Measurements from ENCODE around the gene DCAF5.
"Not testable (repeated sequence)": the region's sequence is repeated elsewhere in the genome, so short reads cannot be mapped to it uniquely, and the experiment has no call there.

The DCAF5 gene

GRCh38 chr14:69038455-69039287 is 114.2 kb downstream of the DCAF5 start:
- no peak for DNase-seq

GRCh38 chr14:69037790-69038454 is 115.0 kb downstream of the DCAF5 start:
- DNase-seq: no peak

DNA sequence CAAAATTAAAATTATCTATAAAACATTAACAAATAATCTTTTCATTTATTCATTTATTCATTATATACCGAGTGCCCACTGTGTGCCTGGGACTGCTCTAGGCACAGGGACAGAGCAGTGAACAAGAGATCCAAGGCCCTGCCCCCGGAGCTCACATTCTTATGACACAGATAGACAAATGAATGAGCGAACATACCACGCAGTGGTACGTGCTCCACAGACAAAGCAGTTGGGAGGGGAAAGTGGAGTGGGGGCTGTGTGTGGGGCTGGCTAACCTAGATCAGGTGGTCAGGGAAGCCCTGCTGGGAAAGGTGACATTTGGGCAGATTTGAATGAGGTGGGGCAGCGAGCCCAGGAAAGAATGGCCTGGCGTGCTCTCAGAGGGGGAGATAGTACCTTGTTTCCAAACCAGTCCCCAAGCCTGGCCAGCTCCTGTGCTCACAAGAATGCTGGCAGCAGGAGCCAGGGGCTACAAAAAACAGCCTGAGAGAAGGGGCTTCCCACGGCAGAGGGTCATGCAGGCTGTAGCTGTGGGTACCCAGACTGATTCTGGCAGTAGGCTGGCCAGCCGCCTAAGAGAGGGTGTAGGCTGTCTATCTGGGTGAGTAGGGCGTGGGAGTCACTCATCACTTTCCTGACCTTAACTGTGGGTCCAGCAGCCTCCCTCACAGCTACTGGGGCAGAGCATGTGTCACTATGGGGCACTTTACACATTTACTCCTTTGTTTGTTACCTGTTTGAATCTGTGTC is 116.0 kb downstream of the DCAF5 start:
- DNase-seq: no peak

- no peak for DNase-seq
These were observed 118.2 kb downstream of the DCAF5 start for GRCh38 chr14:69034612-69035262.

DNA sequence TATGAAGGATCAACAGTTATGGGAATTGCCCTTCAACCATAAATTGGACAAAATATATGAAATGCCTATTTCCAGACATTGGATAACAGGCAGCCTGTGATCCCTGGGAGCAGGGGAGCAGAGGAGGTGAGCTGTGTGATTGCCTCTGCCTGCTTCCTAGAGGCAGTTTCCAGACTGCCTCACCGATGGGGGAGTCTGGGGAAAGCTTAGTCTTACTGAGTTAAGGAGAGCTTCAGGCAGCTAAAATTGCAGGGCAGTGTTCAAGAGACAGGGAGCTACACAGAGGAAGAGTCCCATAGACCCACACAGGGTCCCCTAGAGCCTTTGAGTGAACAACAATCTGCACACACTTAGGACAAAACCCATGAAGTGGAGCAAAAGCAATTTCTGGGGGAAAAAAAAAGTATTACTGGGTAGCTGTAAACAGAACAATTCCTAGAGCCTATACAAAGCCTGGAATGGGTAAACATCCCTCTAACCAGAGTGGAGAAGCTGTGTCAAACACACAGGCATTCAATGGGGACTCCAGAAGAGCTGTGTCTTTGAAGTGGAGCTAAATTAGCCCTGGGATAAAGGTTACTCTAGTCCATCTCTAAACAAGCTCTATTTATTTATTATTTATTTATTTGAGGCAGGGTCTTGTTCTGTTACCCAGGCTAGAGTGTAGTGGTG is 125.5 kb downstream of the DCAF5 start:
- no peak for DNase-seq

DNA sequence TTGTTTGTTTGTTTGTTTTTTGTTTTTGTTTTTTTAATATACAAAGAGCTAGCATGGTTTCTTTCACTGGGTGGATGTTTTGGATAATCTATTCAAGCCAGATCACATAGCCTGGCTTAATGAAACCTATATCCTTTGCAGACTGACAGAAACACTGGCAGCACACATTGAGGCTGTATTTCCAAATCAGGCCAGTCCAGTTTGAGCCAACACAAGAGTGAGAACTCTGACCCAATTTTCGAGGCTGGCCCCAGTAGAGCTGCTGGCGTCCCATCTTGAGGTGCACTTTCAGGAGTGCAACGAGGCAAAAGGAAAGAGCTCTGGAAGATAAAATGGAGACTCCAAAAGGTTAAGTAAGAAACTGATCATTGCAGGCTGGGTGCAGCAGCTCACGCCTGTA is 129.9 kb downstream of the DCAF5 start:
- no peak for DNase-seq

- not testable (repeated sequence) for DNase-seq
These were observed 130.8 kb downstream of the DCAF5 start for GRCh38 chr14:69022093-69022492.

DNA sequence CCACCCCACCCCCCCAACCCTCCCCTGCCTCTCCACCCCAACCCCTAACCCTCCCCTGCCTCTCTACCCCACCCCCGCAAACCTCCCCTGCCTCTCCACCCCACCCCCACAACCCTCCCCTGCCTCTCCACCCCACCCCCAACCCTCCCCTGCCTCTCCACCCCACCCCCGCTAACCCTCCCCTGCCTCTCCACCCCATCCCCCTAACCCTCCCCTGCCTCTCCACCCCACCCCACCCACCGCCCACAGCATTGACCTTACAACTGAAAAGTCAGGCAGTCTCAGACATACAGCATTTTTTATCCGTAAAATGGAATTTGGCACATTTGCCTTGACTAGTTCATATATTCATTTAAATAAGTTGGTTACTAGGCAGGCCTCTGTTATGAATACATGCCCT is 135.2 kb downstream of the DCAF5 start:
- no peak for DNase-seq

- DNase-seq: no peak
These were observed 138.1 kb downstream of the DCAF5 start for GRCh38 chr14:69014829-69015259.

- DNase-seq: peak; percentile 60
These were observed 138.8 kb downstream of the DCAF5 start for GRCh38 chr14:69013943-69014782.

DNA sequence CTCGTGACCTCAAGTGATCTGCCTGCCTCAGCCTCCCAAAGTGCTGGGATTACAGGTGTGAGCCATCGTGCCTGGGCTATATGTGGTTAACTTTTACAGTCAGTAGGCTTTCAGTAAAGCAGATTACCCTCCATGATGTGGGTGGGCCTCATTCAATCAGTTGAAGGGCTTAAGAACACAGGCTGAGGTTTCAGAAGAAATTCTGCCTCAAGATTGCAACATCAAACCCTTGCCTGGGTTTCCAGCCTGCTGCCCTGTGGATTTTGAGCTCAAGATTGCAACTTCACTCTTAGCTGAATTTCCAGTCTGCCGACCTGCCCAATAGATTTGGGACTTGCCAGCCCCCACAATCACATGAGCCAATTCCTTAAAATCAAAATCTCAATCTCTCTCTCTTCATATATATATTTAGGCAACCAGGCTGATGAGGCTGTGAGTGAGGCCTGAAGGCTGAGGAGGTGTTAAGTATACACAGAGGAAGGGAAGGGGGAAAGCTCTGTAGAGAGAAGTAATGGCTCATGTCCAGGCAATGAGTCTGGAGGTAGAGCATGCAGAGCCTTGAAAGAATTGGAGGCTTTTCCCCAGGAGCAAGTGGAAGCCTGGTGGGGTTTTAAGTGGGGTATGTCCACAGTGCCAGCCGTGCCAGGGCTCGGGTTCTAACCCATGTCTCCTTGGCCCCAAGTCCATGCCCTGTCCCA is 140.5 kb downstream of the DCAF5 start:
- DNase-seq: no peak

GRCh38 chr14:69010648-69011047 is 142.3 kb downstream of the DCAF5 start:
- no peak for DNase-seq

GRCh38 chr14:69008421-69008884 is 144.5 kb downstream of the DCAF5 start:
- no peak for DNase-seq

GRCh38 chr14:69006346-69006745 is 146.6 kb downstream of the DCAF5 start:
- no peak for DNase-seq

GRCh38 chr14:69005432-69006148 is 147.3 kb downstream of the DCAF5 start:
- DNase-seq: no peak

GRCh38 chr14:69004731-69005431 is 148.0 kb downstream of the DCAF5 start:
- DNase-seq: no peak

DNA sequence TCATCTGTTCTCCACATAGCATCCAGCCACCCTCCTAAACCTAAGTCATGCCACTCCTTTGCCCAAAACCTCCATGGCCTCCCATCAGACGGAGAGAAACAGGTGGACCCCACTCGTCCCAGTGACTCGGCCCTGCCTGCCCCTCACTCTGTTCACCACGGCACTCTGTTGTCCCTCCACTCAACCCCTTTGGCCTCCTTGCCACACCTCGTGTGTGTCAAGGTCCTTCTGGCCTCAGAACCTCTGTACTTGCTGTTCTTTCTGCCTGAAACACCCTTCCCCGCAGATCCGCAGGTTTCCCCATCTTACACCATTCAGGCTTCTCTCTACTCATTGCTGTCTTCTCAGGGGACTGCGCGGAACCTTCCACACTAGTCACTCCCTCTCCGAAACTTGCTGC is 149.3 kb downstream of the DCAF5 start:
- no peak for DNase-seq

DNA sequence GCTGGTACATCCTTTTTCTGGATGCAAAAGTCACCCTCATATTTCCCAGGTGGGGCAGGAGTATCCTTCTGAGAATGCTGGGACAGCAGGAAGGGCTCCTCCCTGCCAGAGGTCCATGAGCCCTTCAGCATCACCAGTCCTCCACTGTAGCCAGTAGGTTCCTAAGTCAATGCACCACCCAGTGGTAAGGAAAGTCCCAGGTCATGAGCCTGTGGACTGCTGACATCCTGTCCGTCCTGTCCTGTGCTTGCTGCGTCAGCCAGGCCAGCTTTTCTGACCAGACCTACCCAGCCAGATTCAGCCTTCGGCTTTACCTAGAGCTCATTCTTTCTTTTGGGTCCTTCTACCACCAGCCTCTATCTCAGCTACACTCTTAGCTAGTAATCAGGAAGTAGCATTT is 150.8 kb downstream of the DCAF5 start:
- peak; percentile 24 for DNase-seq

GRCh38 chr14:69001375-69001774 is 151.5 kb downstream of the DCAF5 start:
- no peak for DNase-seq

Data from hematopoietic multipotent progenitor cell treated with erythropoietin and hydrocortisone succinate and interleukin-3 and kit ligand, for 8 days (in vitro differentiated cells).